Endothelial cell of umbilical vein (primary cell): ENCODE results near the gene GBP4. TPM values are rescaled to one million over a fixed set of nuclear protein-coding genes. Genes with fewer than 3 reads are reported as not detected.

Source experiments
- BruUV-seq: library from RNA; stranded (reverse); fragments of 400-500 nt; replicated peaks from 2 replicates; lab custom pipeline; 2021; lab: Mats Ljungman, UMichigan
- CTCF ChIA-PET: fragments of 300-600, 350-600 bp; sonication (Branson Sonifier 250); formaldehyde crosslinking; loops from one replicate; lab custom pipeline; 2021; ENCODE audit warnings: antibody characterized with exemption, inconsistent platforms; lab: Charles Lee
- POLR2A ChIA-PET: fragments of 300-600, 350-600 bp; sonication (Branson Sonifier 250); formaldehyde crosslinking; loops from one replicate; lab custom pipeline; 2021; ENCODE audit warnings: antibody characterized with exemption, inconsistent platforms; lab: Charles Lee
- DNase-seq: peaks from one replicate; pipeline ENCODE4 v3.0.0-alpha.2; 2011; ENCODE audit warnings: low read depth, low spot score
- FAIRE-seq: peaks from 2 replicates; lab custom pipeline; 2011; peaks lifted over from hg19 to GRCh38; lab: Jason Lieb, UNC
- H2AFZ ChIP-seq: 2 replicates; pipeline ENCODE4 v1.6.0; 2012; ENCODE audit warnings: low read depth, low read length, control low read depth, inconsistent platforms
- H3K27ac ChIP-seq: 2 replicates; pipeline ENCODE4 v1.5.1; 2011; ENCODE audit warnings: low read depth, mild to moderate bottlenecking, control low read depth, low read length, moderate library complexity; ENCODE audit not compliant: insufficient read depth
- H3K27me3 ChIP-seq, 2 experiments: 2 replicates each; pipeline versions ENCODE4 v1.6.0 to v1.6.1; 2011; ENCODE audit warnings: low read length in 2 of 2, mixed read lengths in 1 of 2; ENCODE audit not compliant: control insufficient read depth in 2 of 2, insufficient read depth in 2 of 2
- H3K36me3 ChIP-seq, 2 experiments: 2 replicates in 1 of 2; 3 replicates in 1 of 2; pipeline ENCODE4 v1.5.1; 2011; ENCODE audit warnings: low read length in 2 of 2, mild to moderate bottlenecking in 1 of 2, moderate library complexity in 1 of 2; ENCODE audit not compliant: control insufficient read depth in 2 of 2, insufficient read depth in 2 of 2; ENCODE audit errors: extremely low read depth in 1 of 2
- H3K4me1 ChIP-seq: 3 replicates; pipeline ENCODE4 v1.5.1; 2011; ENCODE audit warnings: mild to moderate bottlenecking, low read length; ENCODE audit not compliant: control insufficient read depth, insufficient read depth; ENCODE audit errors: extremely low read depth
- H3K4me2 ChIP-seq: 2 replicates; pipeline ENCODE4 v1.6.1; 2011; ENCODE audit warnings: low read length, control low read depth, mixed read lengths; ENCODE audit not compliant: insufficient read depth
- H3K4me3 ChIP-seq, 3 experiments: fragments of 200-600 bp in 1 of 3; sonication (generic), shearing (Covaris generic) in 1 of 3; replicated peaks in 1 of 3; 2 replicates each; pipeline ENCODE4 v1.5.1; 2011 to 2016; ENCODE audit warnings: control low read depth in 3 of 3, low read length in 3 of 3, mild to moderate bottlenecking in 2 of 3, inconsistent platforms in 1 of 3, low read depth in 1 of 3, moderate library complexity in 1 of 3; ENCODE audit not compliant: insufficient read depth in 1 of 3
- H3K79me2 ChIP-seq: 2 replicates; pipeline ENCODE4 v1.6.0; 2012; ENCODE audit warnings: low read length, inconsistent platforms; ENCODE audit not compliant: control insufficient read depth, insufficient read depth
- H3K9ac ChIP-seq: replicated peaks from 2 replicates; pipeline ENCODE3; 2011; ENCODE audit warnings: low read length, control low read depth; ENCODE audit not compliant: insufficient read depth; ENCODE audit errors: extremely low read depth
- H3K9me1 ChIP-seq: replicated peaks from 3 replicates; pipeline ENCODE4 v1.6.0; 2011; ENCODE audit warnings: mild to moderate bottlenecking, low read length; ENCODE audit not compliant: control insufficient read depth, insufficient read depth; ENCODE audit errors: extremely low read depth
- H3K9me3 ChIP-seq: replicated peaks from 2 replicates; pipeline ENCODE4 v1.5.1; 2012; ENCODE audit warnings: low read length, inconsistent platforms; ENCODE audit not compliant: control insufficient read depth, insufficient read depth
- H4K20me1 ChIP-seq: replicated peaks from 2 replicates; pipeline ENCODE3; 2011; ENCODE audit warnings: mild to moderate bottlenecking, low read length; ENCODE audit not compliant: control insufficient read depth, insufficient read depth; ENCODE audit errors: extremely low read depth
- EZH2 ChIP-seq: IDR thresholded peaks from 2 replicates; pipeline ENCODE4 v1.6.1; 2012; ENCODE audit warnings: borderline replicate concordance, low read depth, mild to moderate bottlenecking, moderate library complexity, low read length, inconsistent platforms; ENCODE audit not compliant: severe bottlenecking
- FOS ChIP-seq: IDR thresholded peaks from 2 replicates; pipeline ENCODE4 v1.6.1; 2011; ENCODE audit warnings: mild to moderate bottlenecking, low read length, moderate library complexity, borderline replicate concordance; ENCODE audit not compliant: insufficient read depth
- JUN ChIP-seq: IDR thresholded peaks from 2 replicates; pipeline ENCODE4 v1.6.1; 2011; ENCODE audit warnings: borderline replicate concordance, low read depth; ENCODE audit not compliant: insufficient read length, insufficient read depth
- MYC ChIP-seq: IDR thresholded peaks from one replicate; pipeline ENCODE4 v1.6.1; 2011; ENCODE audit warnings: mild to moderate bottlenecking, low read depth, low read length
- POLR2A ChIP-seq: IDR thresholded peaks from 2 replicates; pipeline ENCODE4 v1.6.1; 2012; ENCODE audit warnings: low read depth, mild to moderate bottlenecking, control low read depth, low read length
- POLR2AphosphoS5 ChIP-seq: IDR thresholded peaks from 2 replicates; pipeline ENCODE4 v1.6.1; 2012; ENCODE audit warnings: low read depth, mild to moderate bottlenecking, control low read depth, low read length, moderate library complexity; ENCODE audit not compliant: insufficient read depth
- dilution Hi-C: fragments of 300-500 bp; cut with MboI; formaldehyde crosslinking; loops from one replicate; pipeline ENCODE4 v1.15.0; 2019; ENCODE audit warnings: low sequenced_read_pairs; ENCODE audit not compliant: extremely low pct_ligation_motif_present
- intact Hi-C: fragments of 100-400 bp; cut with micrococcal nuclease; formaldehyde crosslinking; loops from one replicate; pipeline ENCODE4 v1.10.0; 2022
- polyA plus RNA-seq, 4 experiments: library from polyadenylated mRNA; depleted of rRNA in 3 of 4; stranded (reverse) in 3 of 4; unstranded in 1 of 4; fragments of >200 nt; gene quantifications; 2 replicates each; pipeline versions ENCODE4 v1.2.1 to v1.2.3, GENCODE V29; 2011 to 2012; ENCODE audit warnings: missing spikeins in 1 of 4
- total RNA-seq: library from RNA; stranded (reverse); gene quantifications from 2 replicates; pipeline ENCODE4 v1.2.3, GENCODE V29; 2021
- TF ChIP-seq, protein P1 (sequence below), 2 donors: IDR thresholded peaks; 1 replicate in 1 of 2; 2 replicates in 1 of 2; pipeline ENCODE4 v1.5.1; 2011; ENCODE audit warnings: low read length in 2 of 2, mild to moderate bottlenecking in 2 of 2, moderate library complexity in 2 of 2, control low read depth in 1 of 2, inconsistent platforms in 1 of 2, low read depth in 1 of 2; ENCODE audit not compliant: insufficient read depth in 1 of 2; ENCODE audit errors: extremely low read depth in 1 of 2
- TF ChIP-seq, protein P2 (sequence below): IDR thresholded peaks from 2 replicates; pipeline ENCODE4 v1.6.1; 2011; ENCODE audit not compliant: insufficient read depth, insufficient read length

Gene GBP4
- total and polyA plus RNA-seq, 2 donors (not counting 3 experiments of a cell fraction or from before 2014, with no cell fraction given): 1.7 to 7.6 TPM

DNA sequence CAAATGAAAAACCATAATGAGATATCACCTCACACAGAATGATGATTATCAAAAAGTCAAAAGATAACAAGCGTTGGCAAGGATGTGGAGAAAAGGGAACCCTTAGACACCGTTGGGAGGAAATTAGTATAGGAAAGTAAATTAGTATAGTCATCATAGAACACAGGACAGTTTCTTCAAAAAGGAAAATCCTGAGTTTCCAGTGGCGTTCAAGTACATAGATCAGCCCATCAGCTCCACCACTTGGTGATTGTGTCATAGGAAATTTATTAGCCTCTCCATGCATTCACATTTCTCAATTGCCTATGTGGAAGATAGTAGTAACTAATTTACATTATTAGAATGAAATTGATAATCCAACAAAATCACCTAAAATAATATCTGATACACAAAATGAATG lies 52.0 kb downstream of the GBP4 start:
- dilution Hi-C loops (no loop called here), intact Hi-C loops (no loop called here)
- Histone ChIP-seq H3K4me3 (no peak overlapping the region), H2AFZ (no peak overlapping the region), H3K9me1 (no peaks in the 10 kb centered on the region), H4K20me1 (no peaks in the 10 kb centered on the region), H3K9me3 (no peaks in the 10 kb centered on the region), H3K4me1 (no peaks in the 10 kb centered on the region), H3K36me3 (no peaks in the 10 kb centered on the region), H3K4me2 (no peak overlapping the region), H3K27me3 (peaks cover 0 to 2% of the 10 kb centered on the region in 2 experiments), H3K27ac (no peak overlapping the region), H3K79me2 (no peaks in the 10 kb centered on the region), H3K9ac (no peak overlapping the region)
- FAIRE-seq (no peak), DNase-seq (no peak)
- TF ChIP-seq, protein P1, sequence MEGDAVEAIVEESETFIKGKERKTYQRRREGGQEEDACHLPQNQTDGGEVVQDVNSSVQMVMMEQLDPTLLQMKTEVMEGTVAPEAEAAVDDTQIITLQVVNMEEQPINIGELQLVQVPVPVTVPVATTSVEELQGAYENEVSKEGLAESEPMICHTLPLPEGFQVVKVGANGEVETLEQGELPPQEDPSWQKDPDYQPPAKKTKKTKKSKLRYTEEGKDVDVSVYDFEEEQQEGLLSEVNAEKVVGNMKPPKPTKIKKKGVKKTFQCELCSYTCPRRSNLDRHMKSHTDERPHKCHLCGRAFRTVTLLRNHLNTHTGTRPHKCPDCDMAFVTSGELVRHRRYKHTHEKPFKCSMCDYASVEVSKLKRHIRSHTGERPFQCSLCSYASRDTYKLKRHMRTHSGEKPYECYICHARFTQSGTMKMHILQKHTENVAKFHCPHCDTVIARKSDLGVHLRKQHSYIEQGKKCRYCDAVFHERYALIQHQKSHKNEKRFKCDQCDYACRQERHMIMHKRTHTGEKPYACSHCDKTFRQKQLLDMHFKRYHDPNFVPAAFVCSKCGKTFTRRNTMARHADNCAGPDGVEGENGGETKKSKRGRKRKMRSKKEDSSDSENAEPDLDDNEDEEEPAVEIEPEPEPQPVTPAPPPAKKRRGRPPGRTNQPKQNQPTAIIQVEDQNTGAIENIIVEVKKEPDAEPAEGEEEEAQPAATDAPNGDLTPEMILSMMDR (IDR thresholded peaks at IDR 0.05; ENCODE audit: extremely low read depth in 1 of 2, insufficient read depth in 1 of 2, low read depth in 1 of 2, low read length in 2 of 2): no peak
- TF ChIP-seq POLR2AphosphoS5 (no peak), EZH2 (no peak), MYC (no peak), FOS (no peak), POLR2A (no peak), JUN (no peak)
- TF ChIP-seq, protein P2, sequence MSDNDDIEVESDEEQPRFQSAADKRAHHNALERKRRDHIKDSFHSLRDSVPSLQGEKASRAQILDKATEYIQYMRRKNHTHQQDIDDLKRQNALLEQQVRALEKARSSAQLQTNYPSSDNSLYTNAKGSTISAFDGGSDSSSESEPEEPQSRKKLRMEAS: no peak
- BruUV-seq: no TSS peak
- POLR2A ChIA-PET: no interaction called here
- CTCF ChIA-PET: no interaction called here
